Activated T-cell treated with anti-CD3 and anti-CD28 coated beads, Interleukin-2, amount 50 U/mL, for 1 hour (primary cell): ENCODE data around the gene SPRYD7.
A peak's percentile ranks its signal among the peaks of the same experiment; 100 is the strongest.
"Not testable (repeated sequence)": the region's sequence is repeated elsewhere in the genome, so short reads cannot be mapped to it uniquely, and the experiment has no call there.

Source experiments
- DNase-seq: peaks from one replicate; pipeline ENCODE4 v3.0.0-alpha.2; 2020

Gene SPRYD7

DNA sequence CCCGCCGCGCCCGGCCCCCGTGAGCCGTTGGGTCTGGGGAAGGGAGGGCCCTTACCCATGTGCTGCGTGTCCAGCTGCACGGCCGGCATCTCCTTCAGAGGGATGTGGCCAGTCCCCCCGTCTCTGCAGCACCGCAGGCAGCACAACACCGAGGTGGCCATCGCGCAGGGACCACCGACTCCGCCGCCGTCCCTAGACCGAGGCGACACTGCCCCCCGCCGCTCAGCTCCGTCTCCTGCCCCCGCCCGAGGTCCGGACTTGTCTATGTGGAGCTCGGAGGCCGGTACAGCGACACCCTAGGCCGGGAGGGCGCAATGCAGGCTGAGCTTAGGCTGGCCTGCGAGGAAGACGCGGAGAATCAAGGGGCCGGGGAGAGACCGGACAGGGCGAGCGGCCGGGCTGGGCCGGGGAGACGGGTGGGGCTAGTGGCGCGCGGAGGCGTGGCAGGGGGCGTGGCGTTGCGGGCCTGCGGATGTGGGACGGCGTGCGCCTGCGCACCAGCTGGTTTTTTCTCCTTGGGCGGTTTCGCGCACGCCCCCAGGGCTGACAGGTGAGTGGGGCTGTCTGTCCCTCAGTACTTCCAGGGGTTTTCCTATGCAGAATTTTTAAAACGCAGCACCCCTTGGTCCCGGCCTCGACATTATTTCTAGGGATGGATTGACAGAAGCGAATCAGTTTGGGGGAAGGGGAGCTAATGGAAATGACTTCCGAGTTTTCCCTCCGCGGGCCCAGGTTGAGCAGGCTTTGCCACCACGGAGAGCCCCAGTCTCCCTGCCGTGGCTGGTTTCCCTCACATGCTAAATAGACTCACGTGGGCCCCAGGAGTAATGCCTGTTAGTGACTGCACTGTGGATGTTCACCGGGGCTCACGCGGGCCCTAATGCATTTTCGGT lies at the start of gene SPRYD7:
Gene SPRYD7 (minus strand): TSS at position 266 of the 893 bp plus-strand sequence. CDS start 105 bp downstream, at position 161.
- DNase-seq = peak; percentile 96

DNA sequence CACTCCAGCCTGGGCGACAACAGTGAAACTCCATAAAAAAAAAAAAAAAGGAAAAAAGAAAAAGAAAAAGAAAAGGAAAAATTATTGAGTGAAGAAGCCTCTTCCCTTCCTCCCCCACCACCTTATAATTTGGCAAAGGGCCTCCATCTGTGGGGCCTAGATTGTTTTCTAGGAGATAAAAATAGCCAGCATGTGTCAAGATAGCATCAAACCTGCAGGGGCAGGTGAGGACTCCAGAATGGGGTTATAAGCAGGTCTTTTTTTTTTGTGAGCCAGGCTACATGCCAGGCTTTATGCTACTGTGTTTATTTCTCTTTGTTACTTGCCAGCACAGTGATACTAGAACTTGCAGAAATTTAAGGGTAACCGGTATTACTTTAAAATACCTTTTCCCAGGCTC lies 49.0 kb upstream of the SPRYD7 start:
- no peak for DNase-seq

DNA sequence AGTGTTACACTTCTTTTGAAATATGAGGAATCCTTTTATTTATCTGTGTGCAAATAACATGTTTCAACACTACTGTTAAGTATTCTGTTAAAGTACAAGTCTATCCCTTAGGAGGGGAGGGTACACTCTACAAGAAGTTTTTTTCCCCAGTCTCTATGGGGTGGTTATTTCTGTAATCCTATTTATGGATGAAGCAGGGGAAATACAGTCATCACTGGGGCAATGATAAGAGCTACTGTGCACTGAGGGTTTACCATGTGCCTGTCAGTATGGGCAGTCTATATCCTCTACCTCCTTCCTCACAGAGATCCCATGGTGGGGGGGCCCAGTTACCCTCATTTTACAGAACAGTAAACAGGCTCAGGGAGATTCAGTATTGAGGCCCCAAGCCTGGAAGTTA lies 44.1 kb upstream of the SPRYD7 start:
- DNase-seq = no peak

DNA sequence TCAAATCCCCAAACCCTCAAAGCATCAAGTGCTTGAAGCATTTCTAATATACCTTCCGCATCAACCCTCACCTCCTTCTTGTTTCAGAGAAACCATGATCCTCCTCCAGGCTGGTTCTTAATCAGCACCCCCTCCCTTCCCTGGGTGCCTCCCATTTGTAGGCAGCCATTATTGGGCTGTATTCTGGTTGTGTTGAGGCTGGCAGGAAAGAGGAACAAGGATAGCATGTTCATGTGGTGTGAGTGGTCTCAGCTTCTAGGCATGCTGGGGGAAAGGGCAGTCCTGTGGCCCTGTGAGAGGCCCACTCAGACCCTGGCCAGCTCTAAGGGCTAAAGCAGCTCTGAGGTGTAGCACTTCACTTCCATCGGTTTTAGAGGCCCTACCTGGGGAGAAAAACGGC lies 41.9 kb upstream of the SPRYD7 start:
- no peak for DNase-seq

GRCh38 chr13:49976314-49977258 lies 40.4 kb upstream of the SPRYD7 start:
- peak; percentile 76 for DNase-seq

GRCh38 chr13:49975826-49976225 lies 39.7 kb upstream of the SPRYD7 start:
- DNase-seq = no peak

GRCh38 chr13:49972709-49973108 lies 36.6 kb upstream of the SPRYD7 start:
- DNase-seq = no peak

- DNase-seq = no peak
Observed at GRCh38 chr13:49967456-49967855, 31.3 kb upstream of the SPRYD7 start.

- DNase-seq = no peak
Observed at GRCh38 chr13:49958321-49958720, 22.2 kb upstream of the SPRYD7 start.

DNA sequence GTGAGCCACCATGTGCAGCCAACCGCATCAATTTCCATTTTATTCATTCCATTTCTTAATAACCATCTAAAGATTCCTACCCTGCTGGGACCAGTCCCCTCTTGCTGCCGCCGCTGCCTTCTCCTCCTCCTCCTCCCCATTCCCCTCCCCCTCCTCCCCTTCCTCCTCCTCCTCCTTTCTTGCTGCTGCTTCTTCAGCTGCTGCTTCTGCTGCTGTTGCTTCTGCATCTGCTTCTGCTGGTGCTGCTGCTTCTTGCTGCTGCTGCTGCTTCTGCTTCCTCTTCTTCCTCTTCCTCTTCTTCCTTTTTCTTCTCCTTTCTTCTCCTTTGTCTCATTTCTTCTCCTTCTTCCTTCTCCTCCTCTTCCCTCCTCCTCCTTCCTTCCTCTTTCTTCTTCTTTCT lies 20.0 kb upstream of the SPRYD7 start:
- no peak for DNase-seq

DNA sequence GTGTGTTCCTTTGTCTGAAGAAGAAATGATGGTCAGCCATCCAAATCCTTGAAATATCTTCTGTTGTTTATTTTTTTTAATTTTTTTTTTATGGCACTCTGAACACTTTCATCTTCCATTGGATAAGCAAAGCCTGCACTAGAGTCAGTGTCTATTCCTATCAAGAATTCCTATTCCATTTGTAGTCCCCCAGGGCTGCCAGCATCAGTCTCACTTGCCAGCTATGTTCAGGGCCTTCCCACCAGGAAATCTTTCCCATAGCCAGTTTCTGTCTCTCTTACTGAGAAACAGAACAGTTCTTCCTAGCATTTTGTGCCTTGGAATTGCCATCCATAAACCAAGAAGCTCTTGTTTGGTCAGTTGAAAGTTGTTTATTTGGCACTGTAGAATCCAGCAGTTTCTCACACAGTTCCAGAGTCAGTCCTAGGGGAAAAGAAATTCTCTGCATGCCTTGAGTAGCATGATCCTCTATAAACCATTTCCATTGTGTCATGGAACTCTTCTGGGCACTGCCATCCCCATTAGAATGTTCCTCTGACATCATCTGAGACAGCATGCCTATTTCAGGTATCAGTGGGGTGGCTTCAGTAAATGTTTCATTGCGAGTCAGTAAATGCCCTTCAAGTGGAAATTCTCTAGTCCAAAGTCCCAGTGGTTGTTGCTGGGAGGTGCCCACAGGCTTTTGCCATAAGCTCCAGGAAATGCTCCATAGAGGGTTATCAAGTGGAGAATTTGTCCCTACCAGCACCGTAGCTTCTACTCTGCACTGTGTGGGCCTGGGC lies 18.7 kb upstream of the SPRYD7 start:
- no peak for DNase-seq

DNA sequence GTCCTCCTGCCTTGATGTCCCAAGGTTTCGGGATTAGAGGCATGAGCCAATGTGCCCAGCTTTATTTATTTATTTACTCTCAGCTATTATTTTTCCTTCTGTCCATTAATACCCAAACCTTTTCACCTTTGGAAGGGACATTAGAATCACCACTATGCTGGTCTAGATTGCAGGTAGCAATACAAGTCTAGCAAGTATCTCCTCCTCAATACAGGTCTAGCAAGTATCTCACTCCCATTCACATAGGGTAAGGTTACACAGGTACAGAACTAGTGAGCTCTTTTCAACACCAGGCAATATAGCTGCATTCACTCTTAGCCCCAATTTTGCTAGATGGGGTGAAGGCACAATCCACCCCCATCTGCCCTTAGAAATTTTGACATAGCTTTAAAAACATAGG lies 17.4 kb upstream of the SPRYD7 start:
- DNase-seq = no peak

DNA sequence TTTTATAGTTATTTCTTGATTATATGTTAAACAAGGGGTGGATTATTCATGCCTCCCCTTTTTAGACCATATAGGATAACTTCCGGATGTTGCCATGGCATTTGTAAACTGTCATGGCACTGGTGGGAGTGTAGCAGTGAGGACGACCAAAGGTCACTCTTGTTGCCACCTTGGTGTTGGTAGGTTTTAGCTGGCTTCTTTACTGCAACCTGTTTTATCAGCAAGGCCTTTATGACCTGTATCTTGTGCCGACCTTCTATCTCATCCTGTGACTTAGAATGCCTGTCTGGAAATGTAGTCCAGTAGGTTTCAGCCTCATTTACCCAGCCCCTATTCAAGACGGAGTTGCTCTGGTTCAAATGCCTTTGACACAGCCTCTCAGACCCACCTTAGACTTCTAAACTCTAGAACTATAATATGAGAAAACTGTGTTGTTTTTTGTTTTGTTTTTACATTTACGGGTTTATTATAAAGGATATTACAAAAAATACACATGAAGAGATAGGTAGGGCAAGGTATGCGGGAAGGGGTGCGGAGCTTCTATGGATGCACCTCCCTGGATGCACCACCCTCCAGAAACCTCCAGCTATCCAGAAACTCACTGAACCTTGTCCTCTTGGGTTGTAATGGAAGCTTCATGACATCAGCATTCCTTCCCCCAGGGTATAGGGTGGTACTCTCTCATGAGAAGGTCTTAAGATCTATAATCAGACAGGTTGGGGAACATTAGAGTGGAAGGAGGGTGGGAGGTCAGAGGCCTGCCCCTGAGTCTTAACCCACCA lies 15.8 kb upstream of the SPRYD7 start:
- DNase-seq = no peak

GRCh38 chr13:49948777-49949270 lies 12.7 kb upstream of the SPRYD7 start:
- DNase-seq = not testable (repeated sequence)

DNA sequence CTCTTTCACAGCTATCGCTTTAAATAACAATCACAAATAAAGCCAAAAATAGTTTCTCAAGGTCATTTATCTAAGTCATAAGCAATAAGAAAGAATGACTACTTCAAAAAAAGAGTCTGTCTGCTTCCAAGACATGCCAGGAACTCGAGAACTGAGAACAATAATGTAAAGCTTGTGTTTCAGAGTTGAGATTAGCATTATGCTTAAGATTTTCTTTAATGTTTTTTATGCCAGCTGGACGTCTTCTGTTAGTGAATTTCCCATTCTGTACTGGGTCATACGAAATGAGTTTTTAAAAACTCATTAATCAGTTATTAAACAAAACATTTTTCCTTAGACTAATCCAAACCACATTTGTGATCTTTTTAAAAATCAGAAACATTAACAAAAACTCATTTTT lies 3.2 kb upstream of the SPRYD7 start:
- DNase-seq = no peak

- DNase-seq = no peak
Observed at GRCh38 chr13:49938921-49939320, 2.8 kb upstream of the SPRYD7 start.

DNA sequence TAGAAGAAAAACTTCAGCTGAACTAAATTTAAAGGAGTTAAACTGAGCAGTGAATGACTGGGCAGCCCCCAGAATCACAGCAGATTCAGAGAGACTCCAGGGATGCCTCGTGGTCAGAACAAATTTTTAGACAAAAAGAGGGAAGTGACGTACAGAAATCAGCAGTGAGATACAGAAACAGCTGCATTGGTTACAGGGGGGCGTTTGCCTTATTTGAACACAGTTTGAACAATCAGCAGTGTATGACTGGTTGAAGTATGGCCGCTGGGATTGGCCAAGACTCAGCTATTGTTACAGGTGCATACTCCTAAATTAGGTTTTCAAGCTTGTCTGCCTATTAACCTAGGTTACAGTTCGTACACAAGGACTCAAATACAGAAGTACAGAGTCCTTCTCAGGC lies 2.2 kb upstream of the SPRYD7 start:
- no peak for DNase-seq

DNA sequence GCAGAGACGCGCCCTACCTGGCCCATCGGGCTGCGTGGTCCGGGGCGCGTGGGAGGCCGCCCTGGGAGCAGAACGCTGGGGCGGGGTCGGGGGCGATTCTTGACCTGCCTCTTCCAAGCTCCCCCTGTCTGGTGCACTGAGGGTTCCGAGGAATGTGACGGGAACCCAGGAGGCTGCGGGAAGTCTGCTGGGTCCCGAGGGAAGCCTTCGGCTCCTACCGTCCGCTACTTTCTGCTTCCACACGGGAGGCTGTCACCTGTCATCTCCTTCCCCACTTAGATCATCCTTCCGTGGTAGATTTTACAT lies 781 bp upstream of the SPRYD7 start:
- no peak for DNase-seq

DNA sequence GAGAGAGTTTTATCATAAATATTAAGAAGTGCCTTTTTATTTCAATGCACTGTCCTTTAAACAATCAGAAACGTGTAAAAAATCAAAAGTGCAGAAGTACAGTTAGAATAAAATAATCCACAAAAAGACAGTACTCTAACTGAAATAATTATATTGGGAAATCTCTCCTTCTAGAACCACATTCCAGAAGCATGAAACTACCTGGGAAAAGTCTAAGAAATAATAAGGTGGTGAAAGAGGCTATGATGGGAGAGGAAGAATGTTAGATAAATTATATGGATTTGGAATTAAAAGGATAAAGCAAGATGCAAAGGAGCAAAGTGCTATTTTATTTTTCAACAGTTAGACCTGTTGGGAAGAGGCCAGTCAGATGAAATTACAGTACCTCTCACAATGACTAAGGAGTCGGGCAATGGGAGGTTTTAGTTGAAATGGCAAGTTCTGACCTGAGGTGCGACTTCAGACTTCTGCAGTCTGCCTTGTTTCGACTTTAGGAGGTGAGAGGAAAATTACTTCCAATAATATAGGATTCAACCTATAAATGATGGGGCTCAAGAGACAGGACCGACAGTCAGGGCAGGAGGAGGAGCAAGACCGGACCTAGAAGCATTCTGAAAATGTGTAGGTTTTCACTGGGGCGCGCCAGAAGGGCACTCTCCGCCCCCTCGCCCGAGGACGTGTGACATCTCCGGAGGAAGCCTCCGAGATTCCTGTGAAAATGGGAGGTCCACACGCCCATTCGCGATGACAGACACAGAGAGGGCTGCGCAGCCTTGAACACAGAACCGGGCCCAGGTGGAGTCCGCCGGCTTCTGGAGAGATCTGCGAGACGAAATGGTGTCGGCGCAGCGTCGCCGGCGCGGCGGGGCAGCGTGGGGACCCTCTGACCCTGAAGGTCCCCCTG lies 717 bp downstream of the SPRYD7 start:
- DNase-seq = no peak

- DNase-seq = no peak
Observed at GRCh38 chr13:49933511-49933910, 2.6 kb downstream of the SPRYD7 start.

GRCh38 chr13:49932868-49933267 lies 3.3 kb downstream of the SPRYD7 start:
- DNase-seq = no peak
